ENCODE data around the gene RIPOR2. TPM values are rescaled to one million over a fixed set of nuclear protein-coding genes. Genes with fewer than 3 reads are reported as not detected.

RIPOR2 gene
- total and polyA plus RNA-seq, 2 donors (not counting 3 experiments of a cell fraction or from before 2014, with no cell fraction given) = 0.10 TPM; not detected in 1

GRCh38 chr6:24802271-24803059, 133.3 kb downstream of the RIPOR2 start:
- TF ChIP-seq GATA2 (IDR thresholded peaks at IDR 0.05; ENCODE audit: insufficient read depth, insufficient read length, low read depth, low read length) (no peak), EZH2 (IDR thresholded peaks at IDR 0.05; ENCODE audit: borderline replicate concordance, low read depth, low read length, severe bottlenecking) (no peak), MYC (IDR thresholded peaks at IDR 0.05; ENCODE audit: low read depth, low read length) (no peak), POLR2A (IDR thresholded peaks at IDR 0.05; ENCODE audit: low read depth, low read length) (no peak), FOS (IDR thresholded peaks at IDR 0.05; ENCODE audit: borderline replicate concordance, insufficient read depth, low read length) (no peak), CTCF (IDR thresholded peaks at IDR 0.05; ENCODE audit: extremely low read depth in 1 of 2, insufficient read depth in 1 of 2, low read depth in 1 of 2, low read length in 2 of 2) (no peak), MAX (IDR thresholded peaks at IDR 0.05; ENCODE audit: insufficient read depth, insufficient read length) (no peak), JUN (IDR thresholded peaks at IDR 0.05; ENCODE audit: borderline replicate concordance, insufficient read depth, insufficient read length, low read depth) (no peak), POLR2AphosphoS5 (IDR thresholded peaks at IDR 0.05; ENCODE audit: insufficient read depth, low read depth, low read length) (no peak)
- FAIRE-seq = no peak

More at GRCh38 chr6:24802271-24803059, 133.3 kb downstream of the RIPOR2 start:
- no peak overlapping the region for H3K4me2 ChIP-seq (ENCODE audit: insufficient read depth, low read length)
- no peak overlapping the region for H3K27ac ChIP-seq (ENCODE audit: insufficient read depth, low read depth, low read length)
- BruUV-seq (replicated peaks) = no TSS peak
- no peak overlapping the region for H3K9ac ChIP-seq (replicated peaks; ENCODE audit: extremely low read depth, insufficient read depth, low read length)
- H3K27me3 ChIP-seq (ENCODE audit: control insufficient read depth in 2 of 2, insufficient read depth in 2 of 2, low read length in 2 of 2) = peaks cover 0 to 2% of the 10 kb centered on the region in 2 experiments
- no peaks in the 10 kb centered on the region for H3K9me1 ChIP-seq (replicated peaks; ENCODE audit: control insufficient read depth, extremely low read depth, insufficient read depth, low read length)
- no peak overlapping the region for H2AFZ ChIP-seq (ENCODE audit: low read depth, low read length)
- H3K36me3 ChIP-seq (ENCODE audit: control insufficient read depth in 2 of 2, extremely low read depth in 1 of 2, insufficient read depth in 2 of 2, low read length in 2 of 2) = no peaks in the 10 kb centered on the region
- H3K79me2 ChIP-seq (ENCODE audit: control insufficient read depth, insufficient read depth, low read length) = no peaks in the 10 kb centered on the region
- H3K9me3 ChIP-seq (replicated peaks; ENCODE audit: control insufficient read depth, insufficient read depth, low read length) = no peaks in the 10 kb centered on the region
- intact Hi-C loops (cut with micrococcal nuclease) (no loop called here), dilution Hi-C loops (cut with MboI; ENCODE audit: extremely low pct_ligation_motif_present, low sequenced_read_pairs) (no loop called here)
- ChIA-PET CTCF (interaction anchor here (0.6 kb wide), 1 partner anchor 356 kb away, joined by 3 read pairs; no protein-coding TSS in a partner anchor), POLR2A (no interaction called here)
- no peak overlapping the region for H3K4me3 ChIP-seq (replicated peaks in 1 of 3; ENCODE audit: insufficient read depth in 1 of 3, low read depth in 1 of 3, low read length in 3 of 3)
- DNase-seq (ENCODE audit: low read depth, low spot score) = no peak
- no peaks in the 10 kb centered on the region for H4K20me1 ChIP-seq (replicated peaks; ENCODE audit: control insufficient read depth, extremely low read depth, insufficient read depth, low read length)
- no peaks in the 10 kb centered on the region for H3K4me1 ChIP-seq (ENCODE audit: control insufficient read depth, extremely low read depth, insufficient read depth, low read length)

Measured in endothelial cell of umbilical vein (primary cell).